GM12875 (cell line): ENCODE measurements around the gene PSMB4.
"Not testable (repeated sequence)": the region's sequence is repeated elsewhere in the genome, so short reads cannot be mapped to it uniquely, and the experiment has no call there.

ENCODE experiments used
- H3K4me3 ChIP-seq: one replicate; pipeline ENCODE4 v1.5.1; 2011; ENCODE audit warnings: low read depth, low read length, control low read depth
- CTCF ChIP-seq: IDR thresholded peaks from 2 replicates; pipeline ENCODE4 v1.5.1; 2011; ENCODE audit warnings: low read depth, mild to moderate bottlenecking, control low read depth, inconsistent platforms, low read length, moderate library complexity, borderline replicate concordance; ENCODE audit not compliant: insufficient read depth

The PSMB4 gene

DNA sequence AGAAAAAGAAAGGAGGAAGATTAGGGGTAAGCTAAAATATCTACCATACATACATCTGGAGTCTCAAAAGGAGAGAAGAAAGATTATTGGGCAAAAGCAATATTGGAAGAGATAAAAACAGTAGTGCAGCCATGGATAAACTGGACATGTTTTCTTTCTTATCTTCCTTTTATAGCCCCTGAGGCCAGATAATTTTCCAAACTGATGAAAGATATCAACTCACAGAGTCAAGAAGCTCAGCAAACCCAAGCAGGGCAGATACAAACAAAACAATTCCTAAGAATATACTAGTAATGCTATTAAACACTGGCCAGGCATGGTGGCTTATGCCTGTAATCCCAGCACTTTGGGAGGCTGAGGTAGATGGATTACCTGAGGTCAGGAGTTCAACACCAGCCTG, 5.8 kb upstream of the PSMB4 start:
- H3K4me3 ChIP-seq = no peak overlapping the region
- no peak for TF ChIP-seq CTCF

GRCh38 chr1:151396265-151396664, 3.1 kb upstream of the PSMB4 start:
- H3K4me3 ChIP-seq = not testable (repeated sequence)

- H3K4me3 ChIP-seq = no peak overlapping the region
Observed at GRCh38 chr1:151401125-151401788, 1.9 kb downstream of the PSMB4 start.

DNA sequence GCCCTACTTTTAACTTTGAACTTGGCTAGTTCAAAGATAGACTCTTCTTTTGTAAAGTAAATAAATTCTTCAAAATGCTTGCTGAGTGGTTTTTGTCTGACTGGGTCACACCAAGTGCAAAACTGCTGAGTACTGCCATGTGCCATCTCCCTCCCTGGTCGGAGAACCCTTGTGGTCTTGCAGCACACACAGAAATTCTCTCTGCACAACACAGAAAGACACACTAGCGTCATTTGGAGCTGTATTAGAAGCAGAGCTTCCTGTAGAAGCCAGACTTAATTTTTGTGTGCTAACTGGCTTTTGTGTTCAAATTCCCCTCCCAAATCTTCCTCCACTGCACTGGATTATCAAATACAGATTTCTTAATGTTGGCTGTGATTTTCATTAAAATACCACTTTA, 2.5 kb downstream of the PSMB4 start:
- no peak for TF ChIP-seq CTCF

More at GRCh38 chr1:151401125-151401788, 1.9 kb downstream of the PSMB4 start:
- TF ChIP-seq CTCF = no peak

DNA sequence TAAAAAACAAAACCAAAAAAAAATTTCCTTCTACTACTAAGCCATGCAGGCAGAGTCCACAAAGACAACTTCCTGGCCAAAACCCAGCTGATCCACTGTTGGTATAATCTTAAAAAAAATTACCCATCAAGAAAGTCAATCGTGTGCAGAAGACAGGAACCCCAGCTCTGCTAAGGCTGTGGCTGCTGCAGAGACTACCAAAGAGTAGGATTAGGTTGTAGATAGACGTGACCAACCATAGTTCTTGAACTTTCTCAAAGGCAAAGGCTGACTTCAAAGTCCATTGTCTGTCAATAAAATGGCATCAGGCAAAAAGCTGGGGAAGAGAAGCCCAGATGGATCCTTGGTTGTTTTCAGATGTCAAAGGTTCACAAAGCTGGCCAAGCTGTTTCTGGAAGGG, 3.4 kb downstream of the PSMB4 start:
- TF ChIP-seq CTCF = no peak
- H3K4me3 ChIP-seq = no peak overlapping the region

More for the DNA sequence above, 2.5 kb downstream of the PSMB4 start:
- H3K4me3 ChIP-seq = no peak overlapping the region

- H3K4me3 ChIP-seq = no peak overlapping the region
- TF ChIP-seq CTCF = no peak
Observed at GRCh38 chr1:151403612-151404011, 4.2 kb downstream of the PSMB4 start.

DNA sequence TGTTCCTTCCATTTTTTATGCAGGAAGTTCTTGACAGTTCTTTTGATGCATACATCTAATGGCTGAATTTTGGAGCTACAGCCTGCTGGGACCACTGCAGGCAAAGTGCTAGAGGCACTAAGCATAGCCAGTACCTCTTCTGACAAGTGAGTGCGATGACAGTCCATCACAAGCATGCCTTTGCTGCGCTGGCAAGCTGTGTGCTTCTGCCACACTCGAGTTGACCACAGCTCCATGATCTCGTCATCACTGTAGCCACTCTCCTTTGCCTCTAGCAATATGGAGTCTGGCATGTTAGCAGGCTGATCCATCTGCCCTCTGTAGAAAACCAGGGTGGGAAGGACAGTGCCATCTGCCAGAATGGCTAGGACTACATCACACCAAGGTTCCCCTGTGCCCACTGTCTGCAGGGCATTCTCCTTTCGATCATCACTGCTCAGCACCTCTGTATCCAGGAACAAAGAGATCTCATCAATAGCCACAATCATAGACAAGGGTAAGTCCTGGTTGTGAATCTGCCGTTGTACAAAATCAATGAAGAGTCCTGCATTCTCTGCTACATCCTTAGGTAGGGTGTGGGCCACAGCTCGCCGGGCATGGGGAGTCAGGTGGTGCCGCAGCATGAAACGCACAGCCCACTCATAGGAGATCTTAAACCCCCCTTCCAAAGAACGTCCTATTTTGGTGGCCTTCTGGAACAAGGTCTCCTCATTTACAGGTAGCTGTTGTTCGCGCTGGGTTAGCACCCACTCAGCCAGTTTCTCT, 6.0 kb downstream of the PSMB4 start:
- TF ChIP-seq CTCF = no peak
- H3K4me3 ChIP-seq = no peak overlapping the region
